WI38 (cell line): ENCODE measurements around the gene HHAT.

Experiments
- H3K4me3 ChIP-seq: 2 replicates; pipeline ENCODE4 v1.5.1; 2011; ENCODE audit warnings: low read depth, mild to moderate bottlenecking, control low read depth, low read length
- TF ChIP-seq, protein P1 (sequence below): IDR thresholded peaks from 2 replicates; pipeline ENCODE4 v1.5.1; 2012; ENCODE audit warnings: low read depth, mild to moderate bottlenecking, control low read depth, low read length

The HHAT gene

DNA sequence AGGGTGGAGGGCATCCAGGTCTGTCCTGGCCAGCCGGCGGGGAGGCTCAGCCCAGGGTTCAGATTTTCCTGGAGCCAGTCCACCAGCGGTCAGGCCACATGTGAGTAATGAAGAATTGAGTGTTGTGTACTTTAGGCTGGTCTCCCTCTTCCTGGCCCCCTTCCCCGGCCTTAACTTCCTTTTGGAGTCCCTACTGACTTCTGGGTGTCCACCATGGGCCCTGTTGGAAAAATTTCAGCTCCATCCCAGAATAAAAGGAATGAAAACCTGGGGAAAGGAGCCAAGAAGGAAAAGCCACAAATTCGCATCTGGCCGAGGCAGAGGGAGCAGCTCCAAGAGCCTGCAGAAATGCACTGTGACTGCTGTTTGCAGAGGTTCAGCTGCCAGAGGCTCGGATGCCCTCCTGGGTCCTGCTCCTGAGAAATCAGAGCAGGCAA is 35.5 kb upstream of the HHAT start:
- peak overlapping the region; percentile 46 for H3K4me3 ChIP-seq
- TF ChIP-seq, protein P1, sequence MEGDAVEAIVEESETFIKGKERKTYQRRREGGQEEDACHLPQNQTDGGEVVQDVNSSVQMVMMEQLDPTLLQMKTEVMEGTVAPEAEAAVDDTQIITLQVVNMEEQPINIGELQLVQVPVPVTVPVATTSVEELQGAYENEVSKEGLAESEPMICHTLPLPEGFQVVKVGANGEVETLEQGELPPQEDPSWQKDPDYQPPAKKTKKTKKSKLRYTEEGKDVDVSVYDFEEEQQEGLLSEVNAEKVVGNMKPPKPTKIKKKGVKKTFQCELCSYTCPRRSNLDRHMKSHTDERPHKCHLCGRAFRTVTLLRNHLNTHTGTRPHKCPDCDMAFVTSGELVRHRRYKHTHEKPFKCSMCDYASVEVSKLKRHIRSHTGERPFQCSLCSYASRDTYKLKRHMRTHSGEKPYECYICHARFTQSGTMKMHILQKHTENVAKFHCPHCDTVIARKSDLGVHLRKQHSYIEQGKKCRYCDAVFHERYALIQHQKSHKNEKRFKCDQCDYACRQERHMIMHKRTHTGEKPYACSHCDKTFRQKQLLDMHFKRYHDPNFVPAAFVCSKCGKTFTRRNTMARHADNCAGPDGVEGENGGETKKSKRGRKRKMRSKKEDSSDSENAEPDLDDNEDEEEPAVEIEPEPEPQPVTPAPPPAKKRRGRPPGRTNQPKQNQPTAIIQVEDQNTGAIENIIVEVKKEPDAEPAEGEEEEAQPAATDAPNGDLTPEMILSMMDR = no peak

DNA sequence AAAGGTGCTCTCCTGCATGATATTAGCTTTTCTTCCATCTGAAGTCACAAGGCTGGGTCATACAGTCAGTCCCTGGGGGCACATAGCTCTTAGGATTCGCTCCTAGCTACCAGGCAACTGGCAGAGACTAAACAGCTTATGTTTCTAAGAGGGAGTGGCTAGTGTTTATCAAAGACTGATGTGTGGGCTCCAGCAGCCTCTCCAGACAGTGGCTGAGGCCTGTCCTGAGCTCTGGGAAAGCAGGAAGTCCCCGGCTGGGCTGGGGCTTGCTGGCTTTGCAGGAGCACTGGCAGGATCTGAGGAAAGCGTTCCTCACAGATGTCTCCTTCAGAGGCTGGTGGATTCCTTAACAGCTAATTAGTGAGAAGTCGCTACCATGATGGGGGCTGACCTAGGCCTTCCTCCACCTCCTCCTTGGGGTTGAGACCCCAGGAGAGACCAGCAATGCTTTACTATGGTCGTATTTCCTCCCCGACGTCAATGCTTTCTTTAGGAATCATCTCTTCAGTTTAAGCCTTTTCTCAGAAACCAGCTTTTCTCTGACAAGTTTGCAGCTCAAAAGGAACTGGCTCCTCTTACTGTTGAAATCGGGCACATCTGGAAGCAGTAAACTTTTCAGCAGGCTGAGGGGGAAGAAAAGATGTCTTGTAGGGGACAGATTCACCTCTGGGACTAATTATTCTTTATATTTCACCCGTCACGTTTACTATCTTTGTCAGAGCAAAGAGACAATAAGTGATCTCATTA is 33.5 kb upstream of the HHAT start:
- no peak overlapping the region for H3K4me3 ChIP-seq
- TF ChIP-seq, protein P1 = no peak

DNA sequence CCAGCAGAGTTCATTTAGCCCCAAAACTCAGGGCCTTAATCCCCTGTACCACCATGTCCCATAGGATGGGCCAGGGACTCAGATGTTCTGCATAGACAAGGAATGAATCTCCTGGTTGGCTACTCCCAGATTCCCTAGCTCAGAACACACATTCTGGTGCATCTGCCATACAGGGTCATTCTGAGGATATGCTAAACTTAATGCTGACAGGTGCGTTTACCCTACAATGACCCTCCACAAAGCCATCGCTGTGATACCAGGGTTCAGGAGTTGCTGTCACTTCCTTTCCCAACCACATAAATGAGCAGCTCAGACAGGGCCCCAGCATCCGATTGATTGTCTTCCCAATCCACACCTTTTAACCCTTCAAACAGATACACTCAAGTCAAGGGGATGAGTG is 32.0 kb upstream of the HHAT start:
- H3K4me3 ChIP-seq = no peak overlapping the region
- TF ChIP-seq, protein P1 = no peak

DNA sequence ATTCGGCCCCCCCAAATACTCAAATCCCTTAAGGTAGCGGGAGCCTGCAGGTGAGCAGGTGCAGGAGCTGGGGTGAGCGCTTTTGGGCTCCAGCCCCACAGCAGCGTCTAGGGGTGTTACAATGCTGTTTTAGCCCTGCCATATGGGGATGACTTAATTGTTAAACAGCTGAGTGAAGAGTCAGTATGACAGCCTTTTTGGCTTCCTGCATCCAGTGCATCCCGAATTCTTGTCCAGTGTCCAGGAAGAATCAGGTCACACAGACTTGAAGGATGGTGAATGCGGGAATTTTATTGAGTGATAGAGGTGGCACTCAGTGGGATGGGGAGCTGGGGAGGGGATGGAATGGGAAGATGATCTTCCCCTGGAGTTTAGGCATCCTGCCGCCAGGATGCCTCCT is 30.4 kb upstream of the HHAT start:
- TF ChIP-seq, protein P1 = no peak
- no peak overlapping the region for H3K4me3 ChIP-seq

DNA sequence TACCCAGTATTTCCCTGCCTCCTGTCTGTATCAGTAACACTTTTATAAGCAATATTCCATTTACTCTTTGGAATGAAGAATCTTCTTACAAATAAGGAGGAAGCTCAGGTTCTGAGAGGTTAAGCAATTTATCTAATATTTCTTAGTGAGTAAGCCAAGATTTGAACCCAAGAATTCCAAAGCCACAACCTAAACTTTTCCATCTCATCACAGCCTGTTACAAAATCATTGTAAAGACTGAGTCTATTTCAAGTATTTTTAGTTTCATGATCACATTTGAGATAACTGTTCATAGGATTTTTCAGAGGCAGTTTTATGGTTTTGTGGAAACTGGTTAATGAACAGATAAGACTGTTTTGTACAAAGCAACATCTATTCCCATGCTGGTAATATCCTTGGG is 29.8 kb upstream of the HHAT start:
- TF ChIP-seq, protein P1 = no peak
- H3K4me3 ChIP-seq = no peak overlapping the region

DNA sequence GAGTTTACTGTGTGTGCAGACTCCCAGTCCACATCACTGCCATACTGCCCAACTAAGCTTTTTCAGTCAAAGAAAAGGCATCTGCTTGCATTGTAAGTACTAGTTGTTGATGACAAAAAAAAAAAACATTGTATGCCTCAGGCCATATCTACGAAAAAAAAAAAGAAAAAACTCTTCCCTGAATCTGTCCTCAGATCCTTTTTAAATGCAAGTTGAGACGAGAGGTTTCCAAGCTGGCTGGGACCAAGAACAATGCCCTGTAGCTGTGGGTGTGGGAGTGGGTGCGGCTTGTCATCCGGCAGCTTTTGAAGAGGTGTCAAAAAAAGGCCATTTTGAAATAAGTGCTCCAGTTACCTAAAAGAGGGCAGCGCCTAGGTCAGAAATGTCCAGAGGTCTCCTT is 29.2 kb upstream of the HHAT start:
- H3K4me3 ChIP-seq = no peak overlapping the region
- TF ChIP-seq, protein P1 = no peak

DNA sequence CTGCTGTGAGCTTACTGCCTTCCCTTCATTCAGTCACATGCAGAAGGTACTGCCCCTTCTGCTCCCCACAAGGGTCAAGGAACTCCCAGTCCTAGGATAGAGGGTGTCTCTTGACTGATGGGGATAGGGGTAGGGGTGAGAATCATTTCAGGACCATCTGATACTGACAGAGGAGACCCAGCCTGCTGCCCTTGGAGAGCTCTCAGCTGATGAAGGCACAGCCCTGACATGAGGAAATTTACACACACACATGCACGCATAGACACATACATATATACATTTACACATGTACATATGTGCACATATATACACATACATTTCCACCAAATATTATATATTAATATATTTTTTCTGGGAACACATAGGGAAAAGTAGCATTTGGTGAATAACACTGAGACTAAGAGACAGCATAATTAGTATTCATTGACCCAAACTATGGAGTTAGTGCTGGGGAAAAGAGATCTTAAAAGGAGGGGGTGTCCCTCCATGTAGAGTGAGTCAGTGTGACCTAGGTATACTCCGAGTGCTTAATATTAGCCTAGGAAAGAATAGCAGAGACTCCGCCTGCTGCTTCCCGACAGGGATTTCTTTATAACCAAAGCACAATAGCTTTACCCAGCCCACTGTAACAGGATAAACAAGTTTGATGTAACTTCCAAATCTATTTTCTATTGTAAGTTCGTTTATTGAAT is 27.6 kb upstream of the HHAT start:
- H3K4me3 ChIP-seq = no peak overlapping the region
- TF ChIP-seq, protein P1 = no peak
